GM10266 (cell line): Measurements from ENCODE around the gene PCNX3.

Experiments used
- DNase-seq: peaks from one replicate; pipeline ENCODE4 v3.0.0; 2012; ENCODE audit errors: extremely low spot score
- TF ChIP-seq, protein P1 (sequence below): IDR thresholded peaks from 2 replicates; pipeline ENCODE4 v1.5.1; 2012; ENCODE audit warnings: mild to moderate bottlenecking, low read depth; ENCODE audit not compliant: control insufficient read depth, insufficient read depth; ENCODE audit errors: missing control alignments

The PCNX3 gene

DNA sequence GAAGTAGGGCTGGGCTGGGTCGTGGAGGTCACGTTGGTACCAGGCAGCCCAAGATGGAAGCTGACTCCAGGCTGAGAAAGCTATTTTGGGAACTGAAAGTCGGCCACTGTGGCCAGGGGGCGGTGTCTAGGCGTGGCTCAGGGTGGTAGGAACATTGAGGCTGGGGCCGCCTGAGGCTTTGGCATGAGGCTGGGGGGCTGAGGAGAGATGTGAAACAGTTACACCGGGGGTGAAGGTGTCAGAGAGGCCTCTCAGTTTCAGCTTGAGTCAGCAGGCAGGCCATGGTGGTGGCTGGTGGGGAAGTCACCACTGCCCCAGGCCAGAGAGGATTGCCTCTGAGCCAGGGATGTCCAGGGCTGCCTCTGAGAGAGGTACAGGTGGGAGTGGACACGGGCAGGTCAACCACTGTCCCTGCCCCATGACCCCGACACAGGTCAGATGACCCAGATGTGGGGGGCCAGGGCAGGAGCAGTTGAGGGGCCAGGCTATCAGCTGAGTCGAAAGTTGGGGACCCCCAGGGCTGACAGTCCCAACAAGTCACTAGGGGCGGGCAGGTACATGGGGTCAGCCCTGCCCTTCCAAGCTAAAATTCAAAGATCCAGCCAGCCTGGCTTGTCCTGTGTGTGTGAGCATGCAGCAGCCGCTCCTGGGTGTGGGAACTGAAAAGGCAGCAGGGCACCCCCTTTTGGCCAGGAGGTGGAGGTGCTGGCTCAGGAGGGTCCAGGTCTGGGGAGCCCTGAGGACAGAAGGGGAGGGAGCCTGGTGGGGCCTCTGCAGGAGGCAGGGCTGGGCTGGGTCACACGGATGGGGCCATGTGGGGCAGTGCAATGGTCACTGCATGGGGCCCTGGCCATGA lies 27.1 kb upstream of the PCNX3 start:
- peak; percentile 97 for DNase-seq
- TF ChIP-seq, protein P1, sequence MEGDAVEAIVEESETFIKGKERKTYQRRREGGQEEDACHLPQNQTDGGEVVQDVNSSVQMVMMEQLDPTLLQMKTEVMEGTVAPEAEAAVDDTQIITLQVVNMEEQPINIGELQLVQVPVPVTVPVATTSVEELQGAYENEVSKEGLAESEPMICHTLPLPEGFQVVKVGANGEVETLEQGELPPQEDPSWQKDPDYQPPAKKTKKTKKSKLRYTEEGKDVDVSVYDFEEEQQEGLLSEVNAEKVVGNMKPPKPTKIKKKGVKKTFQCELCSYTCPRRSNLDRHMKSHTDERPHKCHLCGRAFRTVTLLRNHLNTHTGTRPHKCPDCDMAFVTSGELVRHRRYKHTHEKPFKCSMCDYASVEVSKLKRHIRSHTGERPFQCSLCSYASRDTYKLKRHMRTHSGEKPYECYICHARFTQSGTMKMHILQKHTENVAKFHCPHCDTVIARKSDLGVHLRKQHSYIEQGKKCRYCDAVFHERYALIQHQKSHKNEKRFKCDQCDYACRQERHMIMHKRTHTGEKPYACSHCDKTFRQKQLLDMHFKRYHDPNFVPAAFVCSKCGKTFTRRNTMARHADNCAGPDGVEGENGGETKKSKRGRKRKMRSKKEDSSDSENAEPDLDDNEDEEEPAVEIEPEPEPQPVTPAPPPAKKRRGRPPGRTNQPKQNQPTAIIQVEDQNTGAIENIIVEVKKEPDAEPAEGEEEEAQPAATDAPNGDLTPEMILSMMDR, result peak; percentile 80

DNA sequence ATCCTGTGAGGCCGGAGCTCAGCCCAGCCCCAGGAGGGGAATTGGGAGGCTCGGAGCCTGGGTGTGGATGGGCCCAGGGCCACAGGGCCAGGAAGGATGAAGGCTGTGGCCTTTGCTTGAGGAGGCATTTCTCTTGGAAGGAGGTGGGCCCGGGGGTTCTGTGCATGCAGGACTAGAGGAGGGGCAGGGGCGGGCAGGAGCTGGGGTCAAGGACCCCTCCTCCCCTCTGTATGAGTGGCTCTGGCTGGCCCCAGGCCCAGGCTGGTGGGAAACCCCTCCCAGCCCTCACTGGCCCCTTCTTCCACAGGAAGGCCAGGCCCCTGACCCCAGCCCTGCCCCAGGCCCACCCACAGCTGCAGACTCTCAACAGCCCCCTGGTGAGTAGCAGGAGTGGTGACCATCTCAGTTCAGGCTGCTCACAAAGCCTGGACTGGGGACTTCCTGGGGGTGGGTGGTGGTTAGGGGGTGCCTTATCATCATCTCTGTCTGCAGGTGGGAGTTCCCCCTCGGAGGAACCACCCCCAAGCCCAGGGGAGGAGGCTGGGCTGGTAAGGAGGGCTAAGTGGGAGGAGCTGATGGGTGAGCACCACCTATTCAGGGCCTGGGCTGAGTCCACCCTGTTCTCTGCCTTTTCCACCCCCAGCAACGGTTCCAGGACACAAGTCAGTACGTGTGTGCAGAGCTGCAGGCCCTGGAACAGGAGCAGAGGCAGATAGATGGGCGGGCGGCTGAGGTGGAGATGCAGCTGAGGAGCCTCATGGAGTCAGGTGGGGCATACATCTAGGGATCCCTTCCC lies 25.9 kb upstream of the PCNX3 start:
- TF ChIP-seq, protein P1, result no peak

DNA sequence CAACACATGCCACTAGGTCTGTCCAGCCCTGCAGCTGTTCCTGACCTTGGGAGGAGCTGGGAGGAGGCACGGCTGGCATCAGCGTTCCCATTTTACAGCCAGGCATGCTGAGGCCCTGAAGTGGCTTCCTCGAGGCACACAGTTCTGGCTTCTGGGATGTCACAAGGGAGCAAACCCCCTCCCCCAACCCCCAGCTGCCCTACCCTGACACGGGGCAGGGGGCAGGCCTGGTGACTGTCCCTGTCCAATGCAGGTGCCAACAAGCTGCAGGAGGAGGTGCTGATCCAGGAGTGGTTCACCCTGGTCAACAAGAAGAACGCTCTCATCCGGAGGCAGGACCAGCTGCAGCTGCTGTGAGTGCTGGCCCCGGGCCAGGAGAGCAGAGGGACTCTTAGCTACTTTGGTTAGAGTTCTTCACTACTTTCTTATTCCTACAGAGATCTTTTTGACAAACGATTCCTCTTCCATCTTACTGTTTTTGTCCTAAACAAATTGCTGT lies 25.3 kb upstream of the PCNX3 start:
- DNase-seq, result no peak
- TF ChIP-seq, protein P1, result no peak

More for the DNA sequence above, 25.9 kb upstream of the PCNX3 start:
- DNase-seq, result peak; percentile 89

DNA sequence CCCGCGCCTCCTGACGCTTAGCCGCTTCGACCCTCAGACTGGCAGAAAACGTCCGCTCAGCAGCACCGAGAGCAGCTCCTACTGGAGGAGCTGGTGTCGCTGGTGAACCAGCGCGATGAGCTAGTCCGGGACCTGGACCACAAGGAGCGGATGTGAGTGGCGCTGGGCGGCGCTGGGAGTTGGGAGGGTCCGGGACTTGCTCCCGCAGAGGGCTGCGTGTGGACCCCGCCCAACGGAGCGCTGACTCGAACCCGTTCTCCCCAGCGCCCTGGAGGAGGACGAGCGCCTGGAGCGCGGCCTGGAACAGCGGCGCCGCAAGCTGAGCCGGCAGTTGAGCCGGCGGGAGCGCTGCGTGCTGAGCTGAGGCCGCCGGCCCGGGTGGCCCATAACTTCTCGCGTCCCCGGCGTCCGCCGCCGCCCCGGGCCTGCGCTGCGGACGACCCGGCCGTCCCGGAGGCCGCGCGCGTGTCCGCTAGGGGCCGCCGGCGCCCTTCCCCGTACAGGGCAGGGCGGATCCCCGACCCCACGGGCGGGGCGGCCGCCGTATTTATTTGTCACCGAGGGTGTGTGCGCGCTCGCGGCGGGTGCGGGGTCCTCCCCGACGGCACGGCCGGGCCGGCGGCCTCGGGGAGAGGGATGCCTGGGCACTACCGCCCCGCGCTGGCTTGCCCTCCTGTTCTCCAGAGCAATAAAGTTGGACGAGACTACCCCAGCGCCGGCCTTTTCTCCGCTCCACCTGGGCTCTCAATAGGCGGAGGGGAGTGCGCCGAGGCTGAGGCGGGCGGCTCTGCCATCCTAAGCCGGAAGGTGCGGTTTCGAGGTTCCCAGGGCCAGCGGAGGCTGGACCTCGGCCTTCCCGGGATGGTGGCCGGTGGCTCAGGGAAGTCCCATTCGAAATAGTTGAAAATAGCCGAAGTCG lies 23.4 kb upstream of the PCNX3 start:
- no peak for DNase-seq
- TF ChIP-seq, protein P1, result no peak

GRCh38 chr11:65592858-65593517 lies 22.6 kb upstream of the PCNX3 start:
- TF ChIP-seq, protein P1, result no peak
- no peak for DNase-seq
